NCI-H1930 (cell line): ENCODE data around the gene POLE.

Experiments
- DNase-seq, 2 experiments: peaks; one replicate each; lab custom pipeline; 2025; lab: John Stamatoyannopoulos, UW

The POLE gene, protein sequence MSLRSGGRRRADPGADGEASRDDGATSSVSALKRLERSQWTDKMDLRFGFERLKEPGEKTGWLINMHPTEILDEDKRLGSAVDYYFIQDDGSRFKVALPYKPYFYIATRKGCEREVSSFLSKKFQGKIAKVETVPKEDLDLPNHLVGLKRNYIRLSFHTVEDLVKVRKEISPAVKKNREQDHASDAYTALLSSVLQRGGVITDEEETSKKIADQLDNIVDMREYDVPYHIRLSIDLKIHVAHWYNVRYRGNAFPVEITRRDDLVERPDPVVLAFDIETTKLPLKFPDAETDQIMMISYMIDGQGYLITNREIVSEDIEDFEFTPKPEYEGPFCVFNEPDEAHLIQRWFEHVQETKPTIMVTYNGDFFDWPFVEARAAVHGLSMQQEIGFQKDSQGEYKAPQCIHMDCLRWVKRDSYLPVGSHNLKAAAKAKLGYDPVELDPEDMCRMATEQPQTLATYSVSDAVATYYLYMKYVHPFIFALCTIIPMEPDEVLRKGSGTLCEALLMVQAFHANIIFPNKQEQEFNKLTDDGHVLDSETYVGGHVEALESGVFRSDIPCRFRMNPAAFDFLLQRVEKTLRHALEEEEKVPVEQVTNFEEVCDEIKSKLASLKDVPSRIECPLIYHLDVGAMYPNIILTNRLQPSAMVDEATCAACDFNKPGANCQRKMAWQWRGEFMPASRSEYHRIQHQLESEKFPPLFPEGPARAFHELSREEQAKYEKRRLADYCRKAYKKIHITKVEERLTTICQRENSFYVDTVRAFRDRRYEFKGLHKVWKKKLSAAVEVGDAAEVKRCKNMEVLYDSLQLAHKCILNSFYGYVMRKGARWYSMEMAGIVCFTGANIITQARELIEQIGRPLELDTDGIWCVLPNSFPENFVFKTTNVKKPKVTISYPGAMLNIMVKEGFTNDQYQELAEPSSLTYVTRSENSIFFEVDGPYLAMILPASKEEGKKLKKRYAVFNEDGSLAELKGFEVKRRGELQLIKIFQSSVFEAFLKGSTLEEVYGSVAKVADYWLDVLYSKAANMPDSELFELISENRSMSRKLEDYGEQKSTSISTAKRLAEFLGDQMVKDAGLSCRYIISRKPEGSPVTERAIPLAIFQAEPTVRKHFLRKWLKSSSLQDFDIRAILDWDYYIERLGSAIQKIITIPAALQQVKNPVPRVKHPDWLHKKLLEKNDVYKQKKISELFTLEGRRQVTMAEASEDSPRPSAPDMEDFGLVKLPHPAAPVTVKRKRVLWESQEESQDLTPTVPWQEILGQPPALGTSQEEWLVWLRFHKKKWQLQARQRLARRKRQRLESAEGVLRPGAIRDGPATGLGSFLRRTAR (N-terminal part only)

DNA sequence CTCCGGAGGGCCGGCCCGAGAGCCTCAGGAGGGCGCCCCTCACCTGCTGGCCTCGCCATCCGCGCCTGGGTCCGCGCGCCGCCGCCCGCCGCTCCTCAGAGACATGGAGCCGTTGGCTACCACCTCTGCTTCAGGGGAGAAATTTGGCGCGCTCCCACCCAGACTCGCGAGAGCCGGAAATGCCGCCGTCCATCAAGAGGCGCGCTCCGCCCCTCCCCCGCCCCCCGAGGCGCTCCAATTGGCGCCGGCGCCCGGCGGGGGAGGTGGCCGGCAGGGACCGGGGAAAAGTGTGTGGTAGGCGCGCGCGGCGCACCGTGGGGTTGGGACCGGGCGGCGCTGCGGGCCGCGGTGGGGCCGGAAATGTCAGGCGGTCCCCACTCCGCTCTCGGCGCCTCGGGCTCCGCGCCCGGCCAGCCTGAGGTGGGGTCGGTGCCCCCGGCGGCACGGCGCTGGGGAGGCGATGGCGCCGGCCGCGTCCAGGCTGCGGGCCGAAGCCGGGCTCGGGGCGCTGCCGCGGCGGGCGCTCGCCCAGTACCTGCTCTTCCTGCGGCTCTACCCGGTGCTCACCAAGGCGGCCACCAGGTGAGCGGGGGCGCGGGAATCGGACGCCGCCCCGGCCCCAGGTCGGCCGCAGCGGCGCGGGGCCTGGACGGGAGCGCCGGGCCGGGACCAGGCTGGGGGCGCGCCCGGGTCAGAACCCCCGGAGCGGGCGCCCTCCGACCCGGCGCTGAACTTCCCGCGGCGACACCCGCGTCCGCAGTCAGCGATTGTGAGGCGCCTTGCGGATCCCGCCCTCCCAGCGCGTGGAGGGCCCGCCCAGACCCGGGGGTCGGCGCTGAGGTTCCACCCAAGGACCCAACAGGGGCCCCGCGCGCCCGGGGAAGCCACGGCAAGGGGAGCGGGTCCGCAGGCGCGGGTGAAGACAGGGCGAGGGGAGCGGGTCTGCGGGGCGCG is at the start of gene POLE, which contains the start of gene PXMP2:
TSS of gene POLE (minus strand) at position 132 of the 954 bp plus-strand sequence. CDS start at position 105, 27 bp downstream.
TSS of gene PXMP2 (plus strand) at position 377 of the 954 bp plus-strand sequence. CDS start at position 461, 84 bp downstream.
- DNase-seq = peak; percentile 88 to 95

DNA sequence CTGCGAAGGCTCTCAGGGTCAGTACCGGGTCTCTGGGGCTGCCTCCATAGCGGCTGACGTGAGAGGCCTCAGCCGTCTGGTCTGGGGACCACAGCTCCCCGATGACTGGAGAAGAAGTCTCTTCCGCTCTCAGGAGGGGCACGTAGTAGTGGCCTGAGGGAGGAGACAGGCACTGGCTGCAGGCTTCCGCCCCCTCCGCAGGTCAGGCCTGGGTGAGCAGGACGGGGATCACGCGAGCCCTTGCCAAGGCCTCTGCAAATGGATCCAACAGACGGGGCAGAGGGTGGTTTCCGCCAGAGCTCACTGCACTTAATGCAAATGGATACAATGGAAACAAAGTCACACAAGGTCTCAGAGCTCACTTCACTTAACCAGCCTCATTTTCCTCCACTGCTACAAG is 49.8 kb upstream of the POLE start:
- no peak for DNase-seq

GRCh38 chr12:132736378-132736777 is 49.2 kb upstream of the POLE start:
- no peak for DNase-seq

DNA sequence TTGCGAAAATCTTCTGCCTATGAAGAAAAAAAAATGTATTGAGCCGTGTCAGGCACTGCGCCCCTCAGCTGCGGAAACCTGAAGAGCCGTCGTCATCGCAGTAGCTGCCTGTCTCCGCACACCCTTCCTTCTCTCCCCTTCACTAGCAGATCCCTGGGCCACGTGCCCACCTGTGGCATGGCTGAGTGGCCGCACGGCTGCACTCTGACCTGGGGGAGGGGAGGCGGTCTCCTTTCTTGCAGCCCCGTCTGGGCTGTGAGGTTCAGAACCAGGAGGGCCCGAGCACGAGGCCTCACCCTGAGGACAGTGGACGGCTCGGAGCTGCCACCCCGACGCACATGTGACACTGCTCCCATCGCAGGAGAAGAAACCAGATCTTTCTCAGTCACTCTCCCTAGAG is 48.4 kb upstream of the POLE start:
- DNase-seq = no peak

GRCh38 chr12:132734206-132734605 is 47.1 kb upstream of the POLE start:
- no peak for DNase-seq

DNA sequence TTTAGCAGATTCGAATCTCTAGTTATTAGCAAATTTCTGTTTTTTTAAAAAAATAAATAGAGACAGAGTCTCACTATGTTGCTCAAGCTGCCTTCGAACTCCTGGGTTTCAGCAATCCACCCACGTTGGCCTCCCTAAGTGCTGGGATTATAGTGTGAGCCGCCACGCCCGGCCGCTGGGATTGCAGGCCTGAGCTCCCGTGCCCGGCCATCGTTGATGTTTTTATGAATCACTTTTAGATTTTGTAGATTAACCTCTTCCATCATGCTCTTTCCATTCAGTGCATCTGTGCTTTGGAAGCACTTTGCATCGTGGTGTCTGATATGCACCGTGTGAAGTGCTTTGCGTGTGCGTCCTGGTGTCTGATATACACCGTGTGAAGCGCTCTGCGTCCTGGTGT is 44.4 kb upstream of the POLE start:
- no peak for DNase-seq

GRCh38 chr12:132730353-132730752 is 43.2 kb upstream of the POLE start:
- no peak for DNase-seq

- DNase-seq = no peak
Observed at GRCh38 chr12:132729541-132730320, 42.6 kb upstream of the POLE start.

GRCh38 chr12:132728502-132728901 is 41.4 kb upstream of the POLE start:
- no peak for DNase-seq

DNA sequence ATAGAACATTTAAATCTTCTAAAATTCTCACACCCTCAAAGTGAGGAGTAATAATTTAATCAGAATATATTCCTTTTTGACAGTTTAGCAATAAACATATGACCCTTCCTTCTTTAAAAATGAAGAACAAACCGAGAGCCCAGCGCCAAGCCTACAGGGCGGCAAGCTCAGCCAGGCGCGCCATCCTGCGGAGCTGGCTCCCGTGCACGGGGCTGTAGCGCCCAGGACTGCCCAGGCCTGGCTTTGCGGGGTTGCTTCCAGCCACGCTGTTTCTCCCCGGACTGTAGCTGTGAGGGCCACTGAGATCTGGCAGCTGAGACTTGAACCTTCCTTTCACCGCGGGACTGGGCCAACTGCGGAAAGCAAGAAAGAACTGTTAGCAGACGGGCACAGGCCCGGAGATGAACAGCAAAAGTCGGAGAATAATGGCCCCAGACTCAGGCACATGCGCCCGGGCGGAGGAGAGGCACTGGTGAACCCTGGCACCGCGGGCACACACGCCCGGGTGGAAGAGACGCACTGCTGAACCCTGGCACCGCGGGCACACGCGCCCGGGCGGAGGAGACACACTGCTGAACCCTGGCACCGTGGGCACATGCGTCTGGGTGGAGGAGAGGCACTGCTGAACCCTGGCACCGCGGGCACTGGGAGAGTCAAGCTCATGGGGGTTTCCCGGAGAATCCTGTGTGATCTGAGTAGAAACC is 40.1 kb upstream of the POLE start:
- DNase-seq = no peak

DNA sequence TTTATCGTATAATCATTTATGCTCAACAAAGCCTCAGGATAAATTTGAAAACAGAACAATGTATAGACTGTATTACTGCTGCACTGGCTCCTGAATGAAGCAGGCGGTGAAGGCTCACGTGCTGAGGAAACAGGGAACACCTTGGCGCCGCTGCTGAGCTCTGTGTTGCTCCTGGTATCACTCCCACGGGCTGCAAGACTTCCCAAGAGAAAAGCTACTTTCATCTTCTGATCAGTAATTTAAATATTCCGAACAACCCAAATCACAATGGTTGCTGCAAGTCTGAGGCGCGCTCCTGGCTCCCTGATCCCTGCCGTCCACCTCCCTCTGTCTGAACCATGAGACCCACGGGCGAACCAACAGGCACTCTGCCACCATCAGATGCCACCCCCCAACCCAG is 39.2 kb upstream of the POLE start:
- DNase-seq = no peak

GRCh38 chr12:132724506-132725241 is 37.5 kb upstream of the POLE start:
- no peak for DNase-seq

- DNase-seq = no peak
Observed at GRCh38 chr12:132723764-132724140, 36.6 kb upstream of the POLE start.

DNA sequence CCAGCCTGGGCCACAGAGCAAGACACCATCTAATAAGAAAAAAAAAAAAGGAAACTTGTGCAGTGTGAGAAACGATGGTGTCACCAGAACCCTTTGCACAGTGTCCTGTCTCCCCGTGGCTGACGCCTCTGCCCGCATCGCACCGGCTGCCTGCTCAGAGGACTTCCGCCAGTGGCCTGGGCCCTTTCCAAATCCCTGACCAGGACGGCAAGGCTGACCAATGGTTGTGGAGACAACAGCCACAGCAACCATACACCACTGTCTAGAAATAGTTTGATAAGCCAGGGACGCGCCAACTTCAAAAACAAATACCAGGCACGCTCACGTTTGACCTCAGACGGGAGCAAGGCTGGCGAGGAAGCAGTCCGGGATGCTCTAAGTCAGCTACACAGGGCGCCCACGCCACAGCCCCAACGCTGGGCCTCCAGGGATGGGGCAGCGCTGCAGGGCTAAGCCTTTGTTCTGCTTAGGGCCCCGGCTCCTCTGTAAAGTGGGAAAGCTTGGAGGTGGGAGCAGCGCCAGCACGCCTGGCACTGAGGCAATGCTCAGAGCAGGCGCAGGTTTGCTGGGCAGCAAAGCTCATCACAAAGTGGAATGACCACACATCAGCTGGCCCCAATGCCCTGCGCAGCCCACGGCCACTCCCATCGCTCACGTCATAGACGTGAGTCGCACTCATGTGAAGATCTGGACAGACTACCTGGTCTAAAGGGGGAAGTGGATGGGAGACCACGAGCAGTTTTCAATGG is 36.0 kb upstream of the POLE start:
- no peak for DNase-seq

GRCh38 chr12:132720606-132721345 is 33.6 kb upstream of the POLE start:
- no peak for DNase-seq

GRCh38 chr12:132719954-132720324 is 32.8 kb upstream of the POLE start:
- DNase-seq = no peak
